Mucosa of gallbladder (tissue), 1 donor: ENCODE results near the gene KCND2. TPM values are rescaled to one million over a fixed set of nuclear protein-coding genes. Genes with fewer than 3 reads are reported as not detected.

Source experiments
- DNase-seq: peaks from one replicate; pipeline ENCODE4 v3.0.0-alpha.2; 2020; ENCODE audit warnings: low spot score
- total RNA-seq: library from RNA; stranded (reverse); gene quantifications from one replicate; pipeline ENCODE4 v1.2.1, GENCODE V29; 2021
- donor health status: DM: no; HTN: no; CAD: no.

The KCND2 gene
- total RNA-seq, 1 donor from 2014 or later = 6.0 TPM

- DNase-seq = no peak
These were observed 139.4 kb downstream of the KCND2 start for GRCh38 chr7:120412139-120413050.

- DNase-seq = no peak
These were observed 140.2 kb downstream of the KCND2 start for GRCh38 chr7:120413164-120413563.

- no peak for DNase-seq
These were observed 144.4 kb downstream of the KCND2 start for GRCh38 chr7:120417244-120417979.

DNA sequence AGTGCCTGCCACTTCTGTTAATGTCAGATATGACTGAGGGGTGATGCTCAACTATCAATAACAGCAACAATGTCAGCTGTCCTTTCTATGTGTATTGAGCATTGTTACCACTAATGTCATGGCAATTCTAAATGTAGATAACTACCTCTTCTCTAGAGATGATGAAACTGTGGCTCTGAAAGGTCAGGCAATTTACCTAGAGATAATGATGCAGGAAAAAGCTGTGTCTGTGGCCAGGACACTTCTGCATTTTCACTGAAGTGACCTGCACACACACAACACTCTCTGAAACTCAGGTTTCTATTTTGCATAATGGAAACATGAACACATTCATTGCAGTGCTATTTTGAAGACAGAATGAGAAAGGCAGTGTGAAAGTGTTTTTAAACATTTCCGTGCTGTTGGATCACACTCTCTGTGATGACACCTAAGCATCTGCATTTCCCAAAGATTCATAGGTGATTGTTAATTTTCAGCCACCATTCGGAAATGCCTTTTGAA is 148.2 kb downstream of the KCND2 start:
- DNase-seq = no peak

DNA sequence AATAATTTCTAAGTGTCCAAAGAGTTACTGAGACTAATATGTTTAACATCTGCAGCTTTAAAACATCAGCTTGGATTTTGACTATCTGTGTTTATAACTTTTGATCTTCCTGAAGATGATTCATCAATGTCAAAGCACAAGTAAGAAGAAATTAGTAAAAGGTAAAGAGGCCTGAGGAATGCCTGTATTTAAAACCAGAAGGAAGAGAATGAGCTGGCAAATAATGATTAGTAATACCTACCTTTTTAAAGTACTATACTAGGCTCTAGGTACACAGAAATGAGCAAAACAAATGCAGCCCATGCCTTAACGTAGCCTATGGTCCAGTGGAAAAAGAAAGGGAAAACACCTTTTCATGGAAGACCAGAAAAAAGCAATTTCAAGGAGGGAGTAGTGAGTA is 158.0 kb downstream of the KCND2 start:
- DNase-seq = no peak

DNA sequence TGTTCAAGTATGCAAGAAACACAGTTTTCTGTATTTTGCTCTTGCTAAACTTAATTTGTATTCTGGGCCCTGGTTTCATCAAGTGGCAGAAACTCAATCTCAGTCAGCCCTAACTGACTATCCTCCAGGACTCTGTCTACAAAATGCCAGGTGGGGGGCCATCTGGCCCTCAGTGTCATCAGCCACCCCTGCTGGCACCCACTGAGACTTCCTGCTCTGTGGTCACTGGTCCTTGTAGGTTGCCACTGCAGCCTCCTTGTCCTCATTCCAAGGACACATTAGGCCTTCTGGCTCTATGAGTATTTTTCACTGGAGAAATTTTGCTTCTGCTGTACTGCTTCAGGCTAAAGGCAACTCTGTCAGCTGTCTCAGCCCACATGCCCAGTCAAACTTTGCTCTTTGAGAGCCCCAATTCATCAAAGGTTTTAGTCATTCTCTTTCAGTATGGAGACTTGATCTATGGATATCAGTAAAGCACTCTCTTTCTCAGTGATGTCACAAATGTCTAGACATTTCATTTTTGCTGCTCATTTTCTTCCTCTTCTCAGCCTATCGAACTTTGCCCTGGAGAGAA is 163.6 kb downstream of the KCND2 start:
- no peak for DNase-seq

- no peak for DNase-seq
These were observed 168.9 kb downstream of the KCND2 start for GRCh38 chr7:120441850-120442249.

- DNase-seq = no peak
These were observed 169.9 kb downstream of the KCND2 start for GRCh38 chr7:120442838-120443237.

GRCh38 chr7:120444650-120445049 is 171.7 kb downstream of the KCND2 start:
- no peak for DNase-seq

- no peak for DNase-seq
These were observed 172.3 kb downstream of the KCND2 start for GRCh38 chr7:120445276-120445675.

DNA sequence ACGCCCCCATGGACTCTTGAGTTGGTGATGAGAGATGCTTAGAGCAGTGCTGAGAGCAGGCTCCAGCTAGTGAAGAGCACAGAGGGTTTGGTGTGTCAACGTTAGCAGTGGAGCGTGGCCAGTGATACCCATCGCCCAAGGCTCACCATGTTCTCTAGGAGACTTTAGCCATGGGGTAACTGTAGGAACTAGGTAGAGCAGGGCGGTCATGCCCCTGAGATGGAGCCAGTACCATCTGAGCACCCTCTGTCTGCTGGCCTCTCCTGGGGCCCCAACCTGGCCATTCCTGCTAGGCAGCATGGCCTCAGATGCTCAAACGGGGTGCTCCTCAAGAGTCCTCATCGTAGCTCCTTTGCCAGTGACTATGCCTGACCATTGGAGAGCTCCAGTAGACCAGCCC is 179.7 kb downstream of the KCND2 start:
- no peak for DNase-seq

GRCh38 chr7:120456699-120457098 is 183.7 kb downstream of the KCND2 start:
- no peak for DNase-seq

- no peak for DNase-seq
These were observed 188.0 kb downstream of the KCND2 start for GRCh38 chr7:120460949-120461348.

GRCh38 chr7:120462991-120463390 is 190.0 kb downstream of the KCND2 start:
- no peak for DNase-seq

- DNase-seq = no peak
These were observed 191.1 kb downstream of the KCND2 start for GRCh38 chr7:120464104-120464503.

DNA sequence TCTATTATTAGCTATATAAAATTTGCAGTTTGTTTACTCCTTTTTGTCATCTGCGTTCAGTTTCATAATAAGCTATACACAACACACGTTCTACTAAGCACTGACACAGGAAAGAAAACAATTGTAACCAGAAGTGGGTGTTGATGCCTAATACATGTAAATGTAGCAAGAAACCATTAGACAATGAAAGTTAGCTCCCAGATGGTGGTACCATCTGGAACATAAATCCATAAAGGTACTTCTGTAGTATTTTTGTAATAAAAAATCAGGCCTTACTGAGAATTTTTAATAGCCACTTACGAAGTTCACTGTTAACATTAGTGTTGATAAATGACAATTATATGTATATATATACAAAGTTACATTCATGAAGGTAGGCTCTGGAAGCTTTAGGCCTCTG is 194.7 kb downstream of the KCND2 start:
- DNase-seq = no peak

- no peak for DNase-seq
These were observed 195.6 kb downstream of the KCND2 start for GRCh38 chr7:120468611-120469010.

DNA sequence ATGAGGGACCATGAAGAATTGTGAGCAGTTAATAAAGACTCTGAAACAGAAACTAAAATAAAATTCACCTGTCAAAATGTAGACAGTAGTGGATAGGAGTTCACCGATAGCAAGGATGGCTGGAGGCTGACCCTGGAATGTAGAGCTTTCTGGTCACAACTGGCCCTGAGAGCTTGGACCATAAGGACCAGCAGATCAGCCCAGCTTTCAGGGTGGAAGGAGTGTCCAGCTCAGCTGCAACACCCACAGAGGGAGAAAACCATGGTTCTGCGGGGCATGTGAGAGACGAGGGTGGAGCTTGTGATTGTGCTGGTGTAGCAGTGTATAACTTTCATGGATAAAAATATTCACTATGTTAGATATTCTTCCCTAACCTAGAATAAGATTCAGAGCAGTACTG is 199.9 kb downstream of the KCND2 start:
- no peak for DNase-seq

GRCh38 chr7:120473352-120473751 is 200.4 kb downstream of the KCND2 start:
- no peak for DNase-seq

DNA sequence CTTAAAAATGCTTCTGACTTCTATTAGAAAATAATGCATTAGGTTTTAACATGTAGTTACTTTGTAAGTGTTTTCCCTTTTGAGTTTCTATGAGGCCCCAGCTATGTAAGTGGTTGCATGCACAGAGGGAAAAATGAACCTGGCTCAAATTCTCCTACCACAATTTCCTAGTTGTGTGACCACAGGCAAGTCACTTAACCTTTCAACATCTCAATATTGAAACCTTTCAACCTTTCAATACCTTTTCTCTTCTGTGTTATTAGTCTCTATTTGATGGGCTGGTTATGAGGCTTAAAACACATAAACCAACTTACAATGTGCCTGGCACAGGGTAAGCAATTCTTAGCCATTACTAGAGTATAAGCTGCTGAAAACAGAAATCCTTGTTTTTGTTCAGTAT is 203.0 kb downstream of the KCND2 start:
- no peak for DNase-seq

GRCh38 chr7:120480472-120480871 is 207.5 kb downstream of the KCND2 start:
- DNase-seq = no peak

GRCh38 chr7:120480930-120481329 is 208.0 kb downstream of the KCND2 start:
- DNase-seq = no peak

- no peak for DNase-seq
These were observed 213.2 kb downstream of the KCND2 start for GRCh38 chr7:120486164-120486563.
